Kidney (tissue), 14 donors: ENCODE measurements around the gene ASMTL. TPM values are rescaled to one million over a fixed set of nuclear protein-coding genes. Genes with fewer than 3 reads are reported as not detected.

Source experiments
- DNase-seq, 5 donors: peaks; one replicate each; pipeline ENCODE4 v3.0.0-alpha.2; 2013 to 2020
- FAIRE-seq: peaks from 2 replicates; lab custom pipeline; 2012; peaks lifted over from hg19 to GRCh38; lab: Jason Lieb, UNC
- H3K27ac ChIP-seq, 2 donors: one replicate each; pipeline ENCODE4 v1.7.0; 2013; ENCODE audit warnings: low read depth in 2 of 2, low read length in 2 of 2, inconsistent platforms in 1 of 2
- H3K27me3 ChIP-seq: one replicate; pipeline ENCODE4 v1.7.1; 2013; ENCODE audit warnings: low read length, inconsistent platforms; ENCODE audit not compliant: control insufficient read depth, insufficient read depth
- H3K36me3 ChIP-seq, 3 donors: one replicate each; pipeline versions ENCODE4 v1.7.0 to v1.7.1; 2013; ENCODE audit warnings: low read length in 3 of 3, control low read depth in 1 of 3, inconsistent platforms in 1 of 3; ENCODE audit not compliant: insufficient read depth in 3 of 3, control insufficient read depth in 2 of 3
- H3K4me1 ChIP-seq, 3 donors: one replicate each; pipeline versions ENCODE4 v1.7.0 to v1.7.1; 2013; ENCODE audit warnings: low read length in 3 of 3, inconsistent platforms in 1 of 3, low read depth in 1 of 3; ENCODE audit not compliant: control insufficient read depth in 2 of 3, insufficient read depth in 2 of 3
- H3K4me3 ChIP-seq, 3 donors: one replicate each; pipeline versions ENCODE4 v1.7.0 to v1.8.1; 2013; ENCODE audit warnings: low read length in 3 of 3, control low read depth in 1 of 3, inconsistent platforms in 1 of 3
- H3K9ac ChIP-seq, 3 donors: one replicate each; pipeline versions ENCODE4 v1.7.0 to v1.7.1; 2013; ENCODE audit warnings: low read length in 3 of 3, control low read depth in 1 of 3, inconsistent platforms in 1 of 3
- H3K9me3 ChIP-seq, 3 donors: one replicate each; pipeline versions ENCODE4 v1.7.0 to v1.7.1; 2013; ENCODE audit warnings: low read length in 3 of 3, control low read depth in 1 of 3, inconsistent platforms in 1 of 3; ENCODE audit not compliant: control insufficient read depth in 2 of 3, insufficient read depth in 1 of 3
- CTCF ChIP-seq: IDR thresholded peaks from 3 replicates; pipeline ENCODE4 v1.5.1; 2012; ENCODE audit warnings: mild to moderate bottlenecking, moderate library complexity, borderline replicate concordance; ENCODE audit not compliant: insufficient read depth; ENCODE audit errors: extremely low read depth
- intact Hi-C: fragments of 100-400 bp; cut with DNase I; formaldehyde crosslinking; loops from one replicate; pipeline ENCODE4 v1.11.1; 2022
- polyA plus RNA-seq: library from polyadenylated mRNA; stranded (reverse); fragments of 350-450 nt; fragmentation: Illumina TruSeq; extraction: RNeasy Lipid Tissue Mini Kit (QIAGEN cat#74804); gene quantifications from one replicate; pipeline ENCODE4 v1.2.3, GENCODE V29; 2014; ENCODE audit warnings: low read depth, low replicate concordance; ENCODE audit not compliant: insufficient read depth
- total RNA-seq: library from RNA; stranded (reverse); fragmentation: NEBNext Ultra II Directional; extraction: Animal tissue kit (Norgen Biotek cat#: 25700); gene quantifications from one replicate; pipeline ENCODE4 v1.2.1, GENCODE V29; 2021
- donor health status: control.
- donor health status: control.
- donor health status: control.
- donor health status: control.
- donor health status: control.
- donor health status: DM: yes; HTN: yes; CAD: no.
- donor health status: Normal renal cell carcinoma (clear cell type).

The ASMTL gene
- total and polyA plus RNA-seq, 2 donors from 2014 or later = 29.9 to 33.3 TPM

GRCh38 chrX:1361910-1362309 is 90.8 kb downstream of the ASMTL start:
- intact Hi-C loops = no loop called here
- Histone ChIP-seq H3K27ac (no peak overlapping the region), H3K4me1 (no peaks in the 10 kb centered on the region), H3K4me3 (no peak overlapping the region), H3K27me3 (no peaks in the 10 kb centered on the region), H3K9me3 (peaks cover 0 to 3% (median 0%) of the 10 kb centered on the region in 3 donors), H3K36me3 (no peaks in the 10 kb centered on the region), H3K9ac (no peak overlapping the region)
- FAIRE-seq (no peak), DNase-seq (no peak)
- no peak for TF ChIP-seq CTCF

- Histone ChIP-seq H3K27ac (no peak overlapping the region), H3K27me3 (no peaks in the 10 kb centered on the region), H3K9ac (no peak overlapping the region), H3K4me1 (no peaks in the 10 kb centered on the region), H3K4me3 (no peak overlapping the region), H3K36me3 (no peaks in the 10 kb centered on the region), H3K9me3 (peaks cover 0 to 3% (median 0%) of the 10 kb centered on the region in 3 donors)
- FAIRE-seq = no peak
- TF ChIP-seq CTCF = no peak
- DNase-seq = peak in 1 of 5 donors; percentile 39
- intact Hi-C loops = no loop called here
Observed at GRCh38 chrX:1361275-1361674, 91.4 kb downstream of the ASMTL start.

GRCh38 chrX:1360171-1360570 is 92.5 kb downstream of the ASMTL start:
- peaks cover 0 to 3% (median 0%) of the 10 kb centered on the region in 3 donors for H3K9me3 ChIP-seq
- H3K9ac ChIP-seq = no peak overlapping the region
- H3K4me1 ChIP-seq = no peaks in the 10 kb centered on the region
- DNase-seq = no peak
- no peak overlapping the region for H3K4me3 ChIP-seq
- intact Hi-C loops = no loop called here
- H3K36me3 ChIP-seq = no peaks in the 10 kb centered on the region
- H3K27ac ChIP-seq = no peak overlapping the region
- no peak for TF ChIP-seq CTCF
- no peak for FAIRE-seq
- no peaks in the 10 kb centered on the region for H3K27me3 ChIP-seq

GRCh38 chrX:1359477-1359873 is 93.2 kb downstream of the ASMTL start:
- DNase-seq = no peak
- FAIRE-seq = no peak
- intact Hi-C loops = no loop called here
- H3K4me3 ChIP-seq = no peak overlapping the region
- no peaks in the 10 kb centered on the region for H3K4me1 ChIP-seq
- no peak for TF ChIP-seq CTCF
- H3K9ac ChIP-seq = no peak overlapping the region
- H3K36me3 ChIP-seq = no peaks in the 10 kb centered on the region
- H3K9me3 ChIP-seq = peaks cover 0 to 3% (median 0%) of the 10 kb centered on the region in 3 donors
- H3K27me3 ChIP-seq = no peaks in the 10 kb centered on the region
- no peak overlapping the region for H3K27ac ChIP-seq
